NCI-H187 treated with DMSO at 0.1 percent for 48 hours (cell line): ENCODE results near the gene SCFD2.
"Not testable (repeated sequence)": the region's sequence is repeated elsewhere in the genome, so short reads cannot be mapped to it uniquely, and the experiment has no call there.

Source experiments
- DNase-seq: peaks from one replicate; lab custom pipeline; 2025; lab: John Stamatoyannopoulos, UW

The SCFD2 gene

GRCh38 chr4:52852041-52852440 lies 513.8 kb downstream of the SCFD2 start:
- DNase-seq: no peak

GRCh38 chr4:52850406-52851124 lies 515.3 kb downstream of the SCFD2 start:
- no peak for DNase-seq

- DNase-seq: no peak
Measured at GRCh38 chr4:52848254-52848653, 517.6 kb downstream of the SCFD2 start.

- DNase-seq: no peak
Measured at GRCh38 chr4:52846502-52846901, 519.4 kb downstream of the SCFD2 start.

GRCh38 chr4:52844596-52844995 lies 521.3 kb downstream of the SCFD2 start:
- no peak for DNase-seq

- no peak for DNase-seq
Measured at GRCh38 chr4:52843958-52844357, 521.9 kb downstream of the SCFD2 start.

GRCh38 chr4:52843351-52843750 lies 522.5 kb downstream of the SCFD2 start:
- no peak for DNase-seq

GRCh38 chr4:52842792-52843191 lies 523.1 kb downstream of the SCFD2 start:
- DNase-seq: no peak

GRCh38 chr4:52841682-52842456 lies 524.0 kb downstream of the SCFD2 start:
- no peak for DNase-seq

- DNase-seq: no peak
Measured at GRCh38 chr4:52840531-52841370, 525.1 kb downstream of the SCFD2 start.

- DNase-seq: no peak
Measured at GRCh38 chr4:52838729-52839586, 526.9 kb downstream of the SCFD2 start.

GRCh38 chr4:52837716-52838558 lies 527.9 kb downstream of the SCFD2 start:
- no peak for DNase-seq

- no peak for DNase-seq
Measured at GRCh38 chr4:52836678-52837077, 529.2 kb downstream of the SCFD2 start.

GRCh38 chr4:52836120-52836519 lies 529.7 kb downstream of the SCFD2 start:
- no peak for DNase-seq

GRCh38 chr4:52834641-52835456 lies 531.0 kb downstream of the SCFD2 start:
- DNase-seq: not testable (repeated sequence)

- DNase-seq: no peak
Measured at GRCh38 chr4:52833941-52834525, 531.8 kb downstream of the SCFD2 start.

GRCh38 chr4:52825460-52826090 lies 540.3 kb downstream of the SCFD2 start:
- DNase-seq: no peak

- DNase-seq: no peak
Measured at GRCh38 chr4:52824603-52825459, 541.0 kb downstream of the SCFD2 start.
